CD8-positive, alpha-beta memory T cell (primary cell): ENCODE results near the gene SLC22A17. TPM values are rescaled to one million over a fixed set of nuclear protein-coding genes. Genes with fewer than 3 reads are reported as not detected.
A peak's percentile ranks its signal among the peaks of the same experiment; 100 is the strongest.
"Not testable (repeated sequence)": the region's sequence is repeated elsewhere in the genome, so short reads cannot be mapped to it uniquely, and the experiment has no call there.

Experiments used
- CTCF ChIA-PET: fragments of 350-600 bp; sonication (Branson Sonifier 250); formaldehyde crosslinking; loops from one replicate; lab custom pipeline; 2021; ENCODE audit warnings: antibody characterized with exemption; lab: Charles Lee
- POLR2A ChIA-PET: fragments of 350-600 bp; sonication (Branson Sonifier 250); formaldehyde crosslinking; loops from one replicate; lab custom pipeline; 2021; ENCODE audit warnings: antibody characterized with exemption; lab: Charles Lee
- DNase-seq, 5 donors: peaks; one replicate each; pipeline versions ENCODE4 v3.0.0 to v3.0.0-alpha.2; 2020 to 2022; ENCODE audit warnings: mixed read lengths in 1 of 5
- H3K27ac ChIP-seq: one replicate; pipeline ENCODE4 v1.7.0; 2013; ENCODE audit warnings: low read depth, mild to moderate bottlenecking, low read length, moderate library complexity
- H3K27me3 ChIP-seq: 2 replicates; pipeline ENCODE4 v1.7.0; 2013; ENCODE audit warnings: low read length, mild to moderate bottlenecking; ENCODE audit not compliant: insufficient read depth, poor library complexity, severe bottlenecking
- H3K36me3 ChIP-seq: 2 replicates; pipeline ENCODE4 v1.7.0; 2013; ENCODE audit warnings: mild to moderate bottlenecking, low read length, moderate library complexity; ENCODE audit not compliant: insufficient read depth
- H3K4me1 ChIP-seq: 2 replicates; pipeline ENCODE4 v1.7.0; 2013; ENCODE audit warnings: mild to moderate bottlenecking, low read length, moderate library complexity; ENCODE audit not compliant: insufficient read depth
- H3K4me3 ChIP-seq: 2 replicates; pipeline ENCODE4 v1.7.0; 2013; ENCODE audit warnings: mild to moderate bottlenecking, low read length
- H3K9me3 ChIP-seq: 2 replicates; pipeline ENCODE4 v1.7.0; 2013; ENCODE audit warnings: mild to moderate bottlenecking, low read length
- H3K27ac Mint-ChIP-seq, 8 donors: one replicate each; pipeline ENCODE4 v1.8.0; 2020 to 2021; ENCODE audit warnings: mixed read lengths in 8 of 8, mild to moderate bottlenecking in 6 of 8, inconsistent platforms in 3 of 8, moderate library complexity in 3 of 8
- H3K27me3 Mint-ChIP-seq, 2 donors: one replicate each; pipeline ENCODE4 v1.8.0; 2020 to 2021; ENCODE audit warnings: mixed read lengths in 2 of 2, mild to moderate bottlenecking in 1 of 2, moderate library complexity in 1 of 2
- H3K36me3 Mint-ChIP-seq, 3 donors: one replicate each; pipeline ENCODE4 v1.8.0; 2020 to 2021; ENCODE audit warnings: mixed read lengths in 3 of 3, inconsistent platforms in 1 of 3, mild to moderate bottlenecking in 1 of 3
- H3K4me1 Mint-ChIP-seq, 3 donors: one replicate each; pipeline ENCODE4 v1.8.0; 2020 to 2021; ENCODE audit warnings: mixed read lengths in 3 of 3, inconsistent platforms in 1 of 3, mild to moderate bottlenecking in 1 of 3
- H3K4me3 Mint-ChIP-seq, 7 donors: one replicate each; pipeline ENCODE4 v1.8.0; 2020 to 2021; ENCODE audit warnings: mixed read lengths in 7 of 7, mild to moderate bottlenecking in 6 of 7, moderate library complexity in 4 of 7, inconsistent platforms in 2 of 7
- H3K9me3 Mint-ChIP-seq, 5 donors: one replicate each; pipeline ENCODE4 v1.8.0; 2020 to 2022; ENCODE audit warnings: mixed read lengths in 5 of 5, mild to moderate bottlenecking in 3 of 5, moderate library complexity in 2 of 5, inconsistent platforms in 1 of 5
- polyA plus RNA-seq: library from polyadenylated mRNA; unstranded; fragments of 300-500 nt; fragmentation: Illumina TruSeq; gene quantifications from one replicate; pipeline ENCODE4 v1.2.3, GENCODE V29; 2021
- total RNA-seq, 2 experiments: library from RNA; stranded (reverse); gene quantifications; one replicate each; pipeline ENCODE4 v1.2.3, GENCODE V29; 2021

Gene SLC22A17
- total RNA-seq (1 to 10 TPM; 2.6 to 2.8 TPM), polyA plus RNA-seq (1.6 TPM)

DNA sequence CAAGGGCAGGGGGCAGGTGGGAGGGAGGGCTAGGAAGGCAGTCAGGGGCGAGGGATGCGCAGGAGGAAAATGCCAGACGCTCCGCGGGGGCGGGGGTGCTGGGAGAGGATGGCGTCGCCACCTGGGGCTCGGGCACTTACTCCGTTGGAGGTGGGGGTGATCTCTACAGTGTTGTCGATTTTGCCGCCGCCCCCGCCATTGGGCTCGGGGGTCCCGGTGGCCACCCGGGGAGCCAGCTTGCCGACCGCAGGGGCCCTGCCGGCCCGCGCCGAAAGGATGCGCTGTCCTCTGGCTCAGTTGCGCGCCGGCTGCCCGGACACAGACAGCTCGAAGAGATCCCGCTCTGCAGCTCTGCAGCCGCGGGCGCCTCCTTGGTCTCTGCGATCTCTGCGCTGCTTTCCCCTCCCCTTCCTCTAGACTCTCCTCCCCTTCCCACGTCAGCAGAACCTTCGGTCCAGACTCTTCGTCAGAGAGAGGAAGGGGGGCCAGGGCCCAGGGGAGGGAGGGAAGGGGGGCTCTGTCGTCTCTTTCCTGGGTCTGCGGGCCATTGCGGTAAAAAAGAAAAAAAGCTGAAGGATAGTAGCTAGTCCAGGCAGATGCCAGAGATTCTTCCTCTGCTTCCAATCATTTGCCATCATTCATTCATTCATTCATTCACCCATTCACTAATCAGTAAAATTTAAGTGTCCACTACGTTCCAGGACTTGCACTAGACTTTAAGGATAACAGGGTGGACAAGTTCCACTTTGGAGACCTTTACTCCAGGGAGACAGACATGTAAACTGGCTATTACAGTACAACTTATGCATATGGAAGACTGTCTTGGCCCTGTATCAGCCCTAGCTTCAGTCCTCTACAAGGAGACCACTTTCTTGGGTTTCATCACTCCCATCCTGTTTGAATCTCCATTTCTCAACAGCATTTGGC lies at the start of gene SLC22A17:
Gene SLC22A17 (minus strand): TSS at position 382 of the 927 bp plus-strand sequence.
- Mint-ChIP-seq H3K27ac (peak within 1 kb of the TSS in 6 of 8 donors; percentile 4 to 61 (median 31)), H3K36me3 (peaks cover 0 to 2% (median 0%) of the 10 kb centered on the region in 3 donors), H3K4me1 (peaks cover 10 to 21% (median 17%) of the 10 kb centered on the region in 3 donors), H3K27me3 (peaks cover 46 to 66% of the 10 kb centered on the region in 2 donors), H3K4me3 (peak within 1 kb of the TSS; percentile 67 to 83 (median 73)), H3K9me3 (peaks cover 0 to 1% (median 0%) of the 10 kb centered on the region in 5 donors)
- ChIA-PET POLR2A (interaction anchor here (1.2 kb wide), 1 partner anchor 32 kb away, joined by 4 read pairs; no protein-coding TSS in a partner anchor), CTCF (interaction anchor here (0.9 to 1.9 kb wide), 2 partner anchors 27 to 32 kb away, joined by 3 to 6 read pairs; partner anchors contain the start of gene PABPN1)
- Histone ChIP-seq H3K4me1 (peaks cover 4% of the 10 kb centered on the region), H3K9me3 (no peaks in the 10 kb centered on the region), H3K36me3 (no peaks in the 10 kb centered on the region), H3K27ac (no peak within 1 kb of the TSS), H3K4me3 (peak within 1 kb of the TSS; percentile 44), H3K27me3 (no peaks in the 10 kb centered on the region)
- DNase-seq: peak in 4 of 5 donors; percentile 11 to 71 (median 54)

DNA sequence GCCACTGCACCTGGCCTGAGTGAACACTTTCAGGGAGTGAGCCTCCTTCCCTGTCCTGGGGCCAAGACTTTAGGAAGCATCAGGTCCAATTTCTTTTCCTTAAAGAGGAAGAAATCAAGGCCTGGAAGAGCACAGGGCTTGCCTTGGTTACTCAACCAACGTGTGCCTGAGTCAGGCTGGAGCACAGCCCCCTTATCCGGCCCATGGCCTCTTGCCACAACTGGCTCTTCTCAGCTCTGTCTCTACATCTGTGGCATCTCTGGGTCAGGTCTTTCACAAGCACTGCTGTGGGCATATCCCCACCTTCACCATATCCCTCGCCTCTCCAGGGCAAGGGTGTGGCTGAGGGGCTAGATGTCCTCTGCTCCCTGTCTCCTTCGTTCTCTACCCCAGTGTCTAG lies 48.6 kb upstream of the SLC22A17 start:
- peaks cover 3 to 30% of the 10 kb centered on the region in 2 donors for H3K27me3 Mint-ChIP-seq
- peak overlapping the region in 1 of 8 donors; percentile 5 for H3K27ac Mint-ChIP-seq
- H3K9me3 Mint-ChIP-seq: no peaks in the 10 kb centered on the region
- H3K4me3 Mint-ChIP-seq: no peak overlapping the region
- H3K9me3 ChIP-seq: no peaks in the 10 kb centered on the region
- ChIA-PET CTCF (interaction anchor here (1.1 kb wide), 1 partner anchor 21 kb away, joined by 3 read pairs; no protein-coding TSS in a partner anchor), POLR2A (no interaction called here)
- H3K27ac ChIP-seq: no peak overlapping the region
- H3K4me1 ChIP-seq: no peaks in the 10 kb centered on the region
- H3K4me3 ChIP-seq: no peak overlapping the region
- no peaks in the 10 kb centered on the region for H3K4me1 Mint-ChIP-seq
- no peak for DNase-seq
- no peaks in the 10 kb centered on the region for H3K27me3 ChIP-seq
- no peaks in the 10 kb centered on the region for H3K36me3 ChIP-seq
- H3K36me3 Mint-ChIP-seq: no peaks in the 10 kb centered on the region

DNA sequence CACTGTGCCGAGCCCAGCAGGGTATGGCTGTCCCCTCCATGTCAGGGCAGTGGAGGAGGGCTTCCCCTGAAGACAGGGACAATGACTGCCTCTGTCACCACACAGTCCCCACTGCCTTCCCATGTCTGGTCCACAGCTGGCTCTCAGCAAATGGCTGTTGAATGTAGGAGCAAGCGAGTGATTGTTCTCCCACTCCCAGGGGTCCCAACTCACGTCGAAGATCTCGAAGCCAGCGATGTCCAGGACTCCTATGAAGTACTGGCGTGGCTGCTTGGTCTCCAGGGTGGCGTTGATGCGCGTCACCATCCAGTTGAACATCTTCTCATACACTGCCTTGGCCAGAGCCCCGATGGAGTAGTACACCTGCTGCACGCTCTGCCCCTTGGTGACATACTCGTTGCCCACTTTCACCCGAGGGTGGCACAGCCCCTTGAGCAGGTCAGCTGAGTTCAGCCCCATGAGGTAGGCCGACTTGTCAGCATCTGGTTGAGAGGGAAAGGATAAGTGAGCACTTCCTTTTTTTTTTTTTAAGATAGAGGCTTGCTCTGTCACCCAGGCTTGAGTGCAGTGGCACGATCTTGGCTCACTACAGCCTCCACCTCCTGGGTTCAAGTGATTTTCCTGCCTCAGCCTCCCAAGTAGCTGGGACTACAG lies 47.9 kb upstream of the SLC22A17 start:
- H3K4me3 ChIP-seq, POLR2A ChIA-PET, H3K4me1 ChIP-seq, H3K27ac Mint-ChIP-seq, H3K4me3 Mint-ChIP-seq, H3K9me3 Mint-ChIP-seq, H3K36me3 ChIP-seq, H3K27ac ChIP-seq, H3K9me3 ChIP-seq, H3K27me3 ChIP-seq, H3K36me3 Mint-ChIP-seq, H3K4me1 Mint-ChIP-seq, DNase-seq: not testable (repeated sequence)
- H3K27me3 Mint-ChIP-seq: peaks cover 3 to 26% of the 10 kb centered on the region in 2 donors
- CTCF ChIA-PET: interaction anchor here (1.1 kb wide), 1 partner anchor 20 kb away, joined by 3 read pairs; no protein-coding TSS in a partner anchor

DNA sequence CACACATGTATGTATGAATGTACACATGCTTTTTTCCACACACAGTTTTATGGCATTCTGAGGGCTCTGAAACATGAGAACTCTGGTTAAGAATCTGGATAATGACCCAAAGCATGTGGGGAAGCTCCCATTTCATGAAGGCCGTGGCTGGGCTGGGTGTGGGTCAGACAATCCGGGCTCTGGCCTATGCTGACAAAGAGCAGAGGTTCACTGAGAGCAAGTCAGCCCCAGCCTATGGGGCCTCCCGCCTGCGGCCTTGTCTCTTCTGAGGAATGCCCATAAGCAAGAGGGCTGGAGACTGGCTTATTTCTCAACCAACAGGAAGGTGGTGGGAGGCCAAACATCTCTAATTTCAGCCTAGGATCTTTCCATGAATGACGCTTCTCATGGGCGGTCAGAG lies 46.9 kb upstream of the SLC22A17 start:
- no peaks in the 10 kb centered on the region for H3K27me3 ChIP-seq
- ChIA-PET POLR2A (no interaction called here), CTCF (no interaction called here)
- H3K4me3 ChIP-seq: no peak overlapping the region
- no peaks in the 10 kb centered on the region for H3K4me1 ChIP-seq
- H3K27ac ChIP-seq: no peak overlapping the region
- Mint-ChIP-seq H3K4me1 (no peaks in the 10 kb centered on the region), H3K4me3 (no peak overlapping the region), H3K36me3 (no peaks in the 10 kb centered on the region), H3K27me3 (peaks cover 3 to 25% of the 10 kb centered on the region in 2 donors), H3K9me3 (no peaks in the 10 kb centered on the region), H3K27ac (peak overlapping the region in 1 of 8 donors; percentile 22)
- H3K36me3 ChIP-seq: no peaks in the 10 kb centered on the region
- DNase-seq: no peak
- H3K9me3 ChIP-seq: no peaks in the 10 kb centered on the region

DNA sequence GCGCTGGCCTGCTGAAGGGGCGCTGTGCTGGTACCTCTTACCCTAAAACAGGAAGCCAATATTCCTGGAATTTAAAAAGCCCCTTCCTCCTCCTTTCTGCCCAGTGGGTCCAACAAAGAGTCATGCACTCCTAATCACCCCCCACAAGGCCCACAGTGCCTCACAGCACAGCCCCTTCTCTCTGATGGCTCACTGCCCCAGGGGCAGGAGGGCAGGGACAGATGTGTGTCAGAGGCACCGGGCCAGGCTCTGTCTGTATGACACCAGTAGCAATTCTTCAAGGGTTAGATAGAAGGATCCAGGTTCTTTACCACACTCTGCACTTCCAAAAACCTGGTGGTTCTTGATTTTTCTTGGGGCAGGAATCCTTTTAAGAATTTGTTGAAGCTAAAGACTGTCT lies 46.4 kb upstream of the SLC22A17 start:
- Mint-ChIP-seq H3K4me1 (no peaks in the 10 kb centered on the region), H3K27me3 (peaks cover 3 to 25% of the 10 kb centered on the region in 2 donors), H3K36me3 (no peaks in the 10 kb centered on the region), H3K9me3 (no peaks in the 10 kb centered on the region), H3K4me3 (no peak overlapping the region), H3K27ac (peak overlapping the region in 1 of 8 donors; percentile 22)
- Histone ChIP-seq H3K36me3 (no peaks in the 10 kb centered on the region), H3K9me3 (no peaks in the 10 kb centered on the region), H3K27me3 (no peaks in the 10 kb centered on the region), H3K27ac (no peak overlapping the region), H3K4me3 (no peak overlapping the region), H3K4me1 (no peaks in the 10 kb centered on the region)
- ChIA-PET CTCF (no interaction called here), POLR2A (no interaction called here)
- DNase-seq: no peak

DNA sequence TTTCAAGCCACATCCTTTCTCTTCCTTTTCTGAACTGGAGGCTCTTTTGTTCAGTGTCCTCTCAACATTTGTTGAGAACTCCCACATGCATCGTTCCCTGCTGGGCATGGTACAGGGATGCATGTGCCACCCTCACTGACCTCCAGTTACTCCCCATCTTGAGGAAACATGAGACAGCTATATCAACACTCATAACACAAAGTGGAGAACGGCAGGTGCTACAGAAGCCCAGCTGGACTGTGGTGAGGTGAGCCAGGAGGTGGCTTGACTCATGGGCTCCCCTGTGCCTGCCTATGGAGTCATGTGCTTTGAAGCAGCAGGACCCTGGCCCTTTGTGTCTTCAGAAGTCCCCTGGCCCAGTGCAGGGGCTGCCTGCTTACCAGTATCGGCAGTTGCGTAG lies 45.7 kb upstream of the SLC22A17 start:
- H3K27ac ChIP-seq: no peak overlapping the region
- no peaks in the 10 kb centered on the region for H3K36me3 Mint-ChIP-seq
- H3K27me3 ChIP-seq: no peaks in the 10 kb centered on the region
- H3K9me3 ChIP-seq: no peaks in the 10 kb centered on the region
- H3K4me3 ChIP-seq: no peak overlapping the region
- H3K9me3 Mint-ChIP-seq: no peaks in the 10 kb centered on the region
- H3K4me3 Mint-ChIP-seq: no peak overlapping the region
- H3K27me3 Mint-ChIP-seq: peaks cover 5 to 26% of the 10 kb centered on the region in 2 donors
- CTCF ChIA-PET: no interaction called here
- H3K4me1 ChIP-seq: no peaks in the 10 kb centered on the region
- no peaks in the 10 kb centered on the region for H3K4me1 Mint-ChIP-seq
- H3K36me3 ChIP-seq: no peaks in the 10 kb centered on the region
- H3K27ac Mint-ChIP-seq: no peak overlapping the region
- DNase-seq: no peak
- POLR2A ChIA-PET: no interaction called here

DNA sequence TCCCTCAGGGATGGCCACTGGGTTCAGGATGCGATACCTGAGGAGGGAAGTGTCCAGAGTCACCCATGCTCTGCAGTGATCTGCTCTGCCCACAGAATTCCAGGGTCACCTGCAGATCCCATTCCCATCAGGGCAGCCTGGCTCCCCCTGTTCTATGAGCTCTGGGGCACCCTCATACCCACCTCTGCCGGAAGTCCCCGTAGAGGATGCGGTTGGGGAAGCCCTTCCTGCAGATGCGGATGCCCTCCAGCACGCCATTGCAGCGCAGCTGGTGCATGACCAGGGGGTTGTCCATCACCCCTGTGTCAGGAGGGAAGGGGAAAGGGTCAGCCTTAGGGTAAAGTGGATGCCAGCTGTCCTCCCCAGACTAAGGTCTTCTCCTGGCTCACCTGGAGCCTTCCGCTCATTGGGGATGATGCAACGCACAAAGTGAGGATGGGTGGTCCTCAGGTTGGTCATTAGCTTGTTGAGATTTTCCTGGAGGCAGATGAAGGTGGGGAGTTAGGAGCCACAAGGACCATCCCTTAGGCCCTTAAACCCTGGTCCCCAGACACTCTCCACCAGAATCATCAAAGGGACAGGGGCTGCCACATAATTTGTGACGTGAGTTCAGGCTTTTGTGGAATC lies 44.2 kb upstream of the SLC22A17 start:
- ChIA-PET CTCF (no interaction called here), POLR2A (no interaction called here)
- H3K36me3 Mint-ChIP-seq: no peaks in the 10 kb centered on the region
- Histone ChIP-seq H3K36me3 (no peaks in the 10 kb centered on the region), H3K4me3 (no peak overlapping the region), H3K9me3 (no peaks in the 10 kb centered on the region), H3K4me1 (no peaks in the 10 kb centered on the region), H3K27me3 (no peaks in the 10 kb centered on the region), H3K27ac (no peak overlapping the region)
- H3K27ac Mint-ChIP-seq: no peak overlapping the region
- H3K27me3 Mint-ChIP-seq: peaks cover 6 to 27% of the 10 kb centered on the region in 2 donors
- no peak for DNase-seq
- no peaks in the 10 kb centered on the region for H3K9me3 Mint-ChIP-seq
- no peaks in the 10 kb centered on the region for H3K4me1 Mint-ChIP-seq
- no peak overlapping the region for H3K4me3 Mint-ChIP-seq
